ENCODE results near the gene APBA2.

DNA sequence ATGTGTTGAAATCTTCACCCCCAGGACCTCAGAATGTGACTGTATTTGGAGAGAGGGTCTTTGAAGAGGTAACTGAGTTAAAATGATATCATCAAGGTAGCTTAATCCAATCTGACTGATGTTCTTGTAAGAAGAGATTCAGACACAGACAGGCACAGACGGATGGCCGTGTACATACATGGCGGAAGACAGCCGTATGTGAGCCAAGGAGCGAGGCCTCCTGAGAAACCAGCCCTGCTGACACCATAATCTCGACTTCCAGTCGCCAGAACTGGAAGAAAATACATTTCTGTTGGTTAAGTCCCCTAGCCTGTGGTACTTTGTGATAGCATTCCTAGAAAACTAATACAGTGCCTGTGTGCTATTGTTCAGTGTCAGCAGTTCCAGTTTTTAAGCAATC lies 73.6 kb downstream of the APBA2 start:
- TF ChIP-seq, protein P1, sequence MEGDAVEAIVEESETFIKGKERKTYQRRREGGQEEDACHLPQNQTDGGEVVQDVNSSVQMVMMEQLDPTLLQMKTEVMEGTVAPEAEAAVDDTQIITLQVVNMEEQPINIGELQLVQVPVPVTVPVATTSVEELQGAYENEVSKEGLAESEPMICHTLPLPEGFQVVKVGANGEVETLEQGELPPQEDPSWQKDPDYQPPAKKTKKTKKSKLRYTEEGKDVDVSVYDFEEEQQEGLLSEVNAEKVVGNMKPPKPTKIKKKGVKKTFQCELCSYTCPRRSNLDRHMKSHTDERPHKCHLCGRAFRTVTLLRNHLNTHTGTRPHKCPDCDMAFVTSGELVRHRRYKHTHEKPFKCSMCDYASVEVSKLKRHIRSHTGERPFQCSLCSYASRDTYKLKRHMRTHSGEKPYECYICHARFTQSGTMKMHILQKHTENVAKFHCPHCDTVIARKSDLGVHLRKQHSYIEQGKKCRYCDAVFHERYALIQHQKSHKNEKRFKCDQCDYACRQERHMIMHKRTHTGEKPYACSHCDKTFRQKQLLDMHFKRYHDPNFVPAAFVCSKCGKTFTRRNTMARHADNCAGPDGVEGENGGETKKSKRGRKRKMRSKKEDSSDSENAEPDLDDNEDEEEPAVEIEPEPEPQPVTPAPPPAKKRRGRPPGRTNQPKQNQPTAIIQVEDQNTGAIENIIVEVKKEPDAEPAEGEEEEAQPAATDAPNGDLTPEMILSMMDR (IDR thresholded peaks at IDR 0.05): no peak
- TF ChIP-seq EP300 (IDR thresholded peaks at IDR 0.05) (no peak), POLR2AphosphoS5 (IDR thresholded peaks at IDR 0.05) (no peak), POLR2A (IDR thresholded peaks at IDR 0.05) (no peak)

Measured in sigmoid colon (tissue), 4 donors.